ENCODE data around the gene GSDMA.
"Not testable (repeated sequence)": the region's sequence is repeated elsewhere in the genome, so short reads cannot be mapped to it uniquely, and the experiment has no call there.

Gene GSDMA

GRCh38 chr17:39929646-39930407 is 33.0 kb upstream of the GSDMA start:
- peak; percentile 55 for DNase-seq (ENCODE audit: low spot score)

- no peak for DNase-seq (ENCODE audit: low spot score)
Measured at GRCh38 chr17:39933912-39934311, 28.9 kb upstream of the GSDMA start.

GRCh38 chr17:39934324-39934723 is 28.5 kb upstream of the GSDMA start:
- no peak for DNase-seq (ENCODE audit: low spot score)

GRCh38 chr17:39935909-39936308 is 26.9 kb upstream of the GSDMA start:
- peak; percentile 33 for DNase-seq (ENCODE audit: low spot score)

- DNase-seq (ENCODE audit: low spot score) = no peak
Measured at GRCh38 chr17:39937447-39937846, 25.4 kb upstream of the GSDMA start.

GRCh38 chr17:39938140-39938869 is 24.5 kb upstream of the GSDMA start:
- DNase-seq (ENCODE audit: low spot score) = no peak

GRCh38 chr17:39939106-39939505 is 23.7 kb upstream of the GSDMA start:
- DNase-seq (ENCODE audit: low spot score) = no peak

GRCh38 chr17:39939588-39940419 is 23.0 kb upstream of the GSDMA start:
- peak; percentile 77 for DNase-seq (ENCODE audit: low spot score)

- DNase-seq (ENCODE audit: low spot score) = no peak
Measured at GRCh38 chr17:39943702-39944392, 19.0 kb upstream of the GSDMA start.

- DNase-seq (ENCODE audit: low spot score) = no peak
Measured at GRCh38 chr17:39944393-39944711, 18.5 kb upstream of the GSDMA start.

GRCh38 chr17:39946551-39947330 is 16.1 kb upstream of the GSDMA start:
- DNase-seq (ENCODE audit: low spot score) = no peak

- not testable (repeated sequence) for DNase-seq (ENCODE audit: low spot score)
Measured at GRCh38 chr17:39948489-39948828, 14.3 kb upstream of the GSDMA start.

- DNase-seq (ENCODE audit: low spot score) = no peak
Measured at GRCh38 chr17:39949028-39949427, 13.8 kb upstream of the GSDMA start.

- no peak for DNase-seq (ENCODE audit: low spot score)
Measured at GRCh38 chr17:39950871-39951348, 11.9 kb upstream of the GSDMA start.

GRCh38 chr17:39951924-39952679 is 10.7 kb upstream of the GSDMA start:
- DNase-seq (ENCODE audit: low spot score) = no peak

- DNase-seq (ENCODE audit: low spot score) = peak; percentile 98
Measured at GRCh38 chr17:39952680-39953470, 9.9 kb upstream of the GSDMA start.

- DNase-seq (ENCODE audit: low spot score) = no peak
Measured at GRCh38 chr17:39953471-39953888, 9.3 kb upstream of the GSDMA start.

GRCh38 chr17:39954876-39955275 is 7.9 kb upstream of the GSDMA start:
- DNase-seq (ENCODE audit: low spot score) = no peak

- no peak for DNase-seq (ENCODE audit: low spot score)
Measured at GRCh38 chr17:39955726-39956225, 7.0 kb upstream of the GSDMA start.

Data from GM03348 (cell line).